Activated CD8-positive, alpha-beta memory T cell treated with anti-CD3 and anti-CD28 coated beads for 48 hours (primary cell): ENCODE measurements around the gene CCDC169.
"Not testable (repeated sequence)": the region's sequence is repeated elsewhere in the genome, so short reads cannot be mapped to it uniquely, and the experiment has no call there.

Experiments used
- DNase-seq, 3 experiments: peaks; one replicate each; pipeline ENCODE4 v3.0.0-alpha.2; 2020; ENCODE audit warnings: low read depth in 2 of 3, low spot score in 2 of 3

CCDC169 gene

DNA sequence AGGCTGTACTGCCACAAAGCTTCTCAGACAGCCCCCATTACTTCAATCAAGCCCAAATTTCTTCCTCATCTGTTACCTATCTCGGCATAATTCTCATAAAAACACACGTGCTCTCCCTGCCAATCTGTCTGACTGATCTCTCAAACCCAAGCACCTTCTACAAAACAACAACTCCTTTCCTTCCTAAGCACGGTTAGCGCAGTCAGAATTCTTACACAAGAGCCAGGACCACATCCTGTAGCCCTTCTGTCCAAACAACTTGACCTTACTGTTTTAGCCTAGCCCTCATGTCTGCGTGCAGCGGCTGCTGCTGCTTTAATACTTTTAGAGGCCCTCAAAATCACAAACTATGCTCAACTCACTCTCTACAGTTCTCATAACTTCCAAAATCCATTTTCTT lies 22.2 kb upstream of the CCDC169 start:
- DNase-seq, result not testable (repeated sequence)

GRCh38 chr13:36313047-36313969 lies 15.7 kb upstream of the CCDC169 start:
- DNase-seq, result no peak

- no peak for DNase-seq
Measured at GRCh38 chr13:36310417-36311108, 12.9 kb upstream of the CCDC169 start.

DNA sequence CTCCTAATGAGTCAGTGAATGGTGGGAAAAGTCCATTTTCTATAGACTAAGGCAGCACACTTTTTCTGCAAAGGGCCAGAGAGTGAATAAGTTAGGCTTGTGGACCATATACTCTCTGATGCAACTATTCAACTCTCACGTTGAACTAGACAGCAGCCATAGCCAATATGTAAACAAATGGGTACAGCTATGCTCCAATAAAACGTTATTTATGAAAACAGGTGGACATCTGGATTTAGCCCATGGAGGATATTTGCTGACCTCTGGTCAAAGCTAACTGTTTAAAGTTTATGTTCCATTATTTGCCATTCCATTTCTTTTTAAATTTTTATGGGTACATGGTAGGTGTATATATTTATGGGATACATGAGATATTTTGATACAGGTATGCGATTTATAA lies 4.7 kb upstream of the CCDC169 start:
- DNase-seq, result no peak

- not testable (repeated sequence) for DNase-seq
Measured at GRCh38 chr13:36299469-36299868, 1.9 kb upstream of the CCDC169 start.

DNA sequence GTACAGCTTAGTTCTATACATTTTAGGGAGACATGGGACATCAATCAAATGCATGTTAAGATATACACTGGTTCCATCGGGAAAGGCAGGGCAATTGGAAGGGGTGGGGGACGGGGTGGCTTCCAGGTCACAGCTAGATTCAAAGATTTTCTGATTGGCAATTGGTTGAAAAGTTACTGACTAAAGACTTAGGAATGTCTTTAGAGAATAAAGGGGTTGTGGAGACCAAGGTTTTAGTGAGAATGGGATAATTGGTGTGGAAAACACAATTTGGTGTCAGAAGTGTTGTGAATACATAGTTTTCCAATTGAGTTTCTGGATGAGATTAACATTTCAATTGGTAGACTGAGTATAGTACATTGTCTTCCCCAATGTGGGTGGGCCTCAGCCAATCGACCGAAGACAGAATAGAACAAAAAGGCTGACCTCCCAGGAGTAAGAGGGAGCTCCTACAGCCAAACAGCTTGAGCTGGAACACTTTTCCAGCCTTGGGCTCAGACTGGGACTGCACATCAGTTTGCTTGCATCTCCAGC lies 988 bp upstream of the CCDC169 start:
- DNase-seq, result no peak

- no peak for DNase-seq
Measured at GRCh38 chr13:36294096-36294495, 3.5 kb downstream of the CCDC169 start.

DNA sequence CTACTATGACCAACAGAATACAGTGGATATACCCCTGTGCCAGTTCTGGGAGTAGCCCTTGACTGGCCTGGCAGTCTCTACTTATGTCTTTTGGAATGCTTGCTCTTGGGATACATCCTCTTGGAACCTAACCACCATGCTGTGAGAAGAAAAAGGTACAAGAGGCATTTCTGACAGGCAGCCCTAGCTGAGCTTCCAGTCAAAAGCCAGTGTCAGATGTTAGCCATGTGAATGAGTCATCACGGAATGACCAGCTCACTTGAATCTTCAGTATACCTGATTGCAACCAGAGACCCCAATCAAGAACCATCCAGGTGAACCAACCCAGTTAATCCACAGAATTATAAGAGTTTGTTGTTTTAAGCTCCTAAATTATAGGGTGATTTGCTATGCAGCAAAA lies 4.1 kb downstream of the CCDC169 start:
- no peak for DNase-seq

- DNase-seq, result no peak
Measured at GRCh38 chr13:36288794-36289391, 8.7 kb downstream of the CCDC169 start.

DNA sequence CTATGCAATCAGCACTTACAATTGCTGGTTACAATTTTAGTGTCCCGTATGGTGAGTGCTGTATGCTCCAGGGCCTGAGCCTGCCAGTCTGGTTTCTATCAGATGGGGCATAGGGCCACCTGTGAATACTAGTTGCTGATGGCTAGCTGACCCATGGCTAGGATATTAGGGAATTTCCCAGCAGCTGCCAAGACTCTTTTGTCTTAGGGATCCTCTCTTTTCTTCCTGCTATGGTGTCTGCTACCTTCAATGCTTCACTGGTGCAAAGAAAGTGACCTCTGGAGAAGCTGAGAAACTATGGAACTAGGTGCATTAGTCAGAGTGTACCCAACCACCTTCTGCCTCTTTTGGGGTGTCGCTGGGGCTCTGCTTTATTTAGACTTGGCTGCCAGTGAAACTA lies 11.6 kb downstream of the CCDC169 start:
- DNase-seq, result no peak

GRCh38 chr13:36282821-36283432 lies 14.7 kb downstream of the CCDC169 start:
- DNase-seq, result no peak

DNA sequence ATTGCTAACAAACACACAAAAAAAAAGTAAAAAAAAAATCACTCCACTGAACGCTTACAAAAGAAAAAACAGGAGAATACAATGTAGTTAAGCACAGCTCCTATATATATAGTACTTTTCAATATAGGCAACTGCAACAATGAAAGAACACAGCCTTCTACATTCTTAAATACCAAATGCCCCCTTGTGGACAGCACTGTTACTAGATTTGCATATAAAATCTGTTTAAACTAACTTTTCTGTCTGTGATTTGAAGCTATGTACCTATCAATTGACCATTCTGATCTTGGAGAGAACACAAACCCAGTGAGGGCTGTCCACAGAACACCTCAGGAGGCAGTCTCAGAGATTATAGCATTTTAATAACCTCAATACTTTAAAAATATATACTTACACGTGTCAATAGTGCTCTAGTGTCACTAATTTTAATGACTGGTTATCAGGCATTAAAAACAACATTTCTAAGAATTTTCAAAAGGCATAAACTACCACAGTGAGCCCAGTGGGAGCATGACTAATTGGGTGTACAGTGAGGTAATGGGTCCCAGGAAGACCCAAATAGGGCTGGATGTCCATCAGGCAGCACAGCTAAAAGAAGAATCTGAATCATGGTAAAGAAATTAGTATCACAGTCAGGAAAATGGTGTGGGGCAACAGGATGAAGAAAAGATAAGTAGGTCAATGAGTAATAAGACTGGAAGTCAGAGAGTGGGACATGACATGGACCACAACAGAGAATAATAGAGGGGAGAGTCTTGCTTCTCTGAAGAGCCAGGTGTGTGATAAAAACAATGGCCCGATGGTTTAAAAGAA lies 22.2 kb downstream of the CCDC169 start:
- no peak for DNase-seq

- no peak for DNase-seq
Measured at GRCh38 chr13:36273431-36273830, 24.2 kb downstream of the CCDC169 start.

DNA sequence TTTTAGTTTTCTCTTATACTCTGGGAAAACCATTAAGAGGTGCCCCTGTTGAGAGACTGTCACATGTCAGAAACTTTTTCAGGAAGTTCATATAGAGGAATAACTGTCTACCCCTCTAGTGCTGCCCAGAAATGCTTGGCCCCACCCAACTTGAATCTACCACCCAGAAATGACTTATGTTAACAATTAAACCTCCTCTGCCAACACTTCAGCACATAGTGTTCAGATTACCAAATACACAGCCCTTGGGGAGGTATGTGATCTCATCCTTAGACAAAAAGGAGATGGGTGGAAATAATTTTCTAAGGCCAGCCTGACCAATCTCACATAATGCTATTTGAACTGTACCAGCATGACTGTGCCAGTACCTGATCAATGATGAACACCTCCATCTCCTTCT lies 35.6 kb downstream of the CCDC169 start:
- DNase-seq, result no peak

- DNase-seq, result no peak
Measured at GRCh38 chr13:36261011-36261410, 36.6 kb downstream of the CCDC169 start.

DNA sequence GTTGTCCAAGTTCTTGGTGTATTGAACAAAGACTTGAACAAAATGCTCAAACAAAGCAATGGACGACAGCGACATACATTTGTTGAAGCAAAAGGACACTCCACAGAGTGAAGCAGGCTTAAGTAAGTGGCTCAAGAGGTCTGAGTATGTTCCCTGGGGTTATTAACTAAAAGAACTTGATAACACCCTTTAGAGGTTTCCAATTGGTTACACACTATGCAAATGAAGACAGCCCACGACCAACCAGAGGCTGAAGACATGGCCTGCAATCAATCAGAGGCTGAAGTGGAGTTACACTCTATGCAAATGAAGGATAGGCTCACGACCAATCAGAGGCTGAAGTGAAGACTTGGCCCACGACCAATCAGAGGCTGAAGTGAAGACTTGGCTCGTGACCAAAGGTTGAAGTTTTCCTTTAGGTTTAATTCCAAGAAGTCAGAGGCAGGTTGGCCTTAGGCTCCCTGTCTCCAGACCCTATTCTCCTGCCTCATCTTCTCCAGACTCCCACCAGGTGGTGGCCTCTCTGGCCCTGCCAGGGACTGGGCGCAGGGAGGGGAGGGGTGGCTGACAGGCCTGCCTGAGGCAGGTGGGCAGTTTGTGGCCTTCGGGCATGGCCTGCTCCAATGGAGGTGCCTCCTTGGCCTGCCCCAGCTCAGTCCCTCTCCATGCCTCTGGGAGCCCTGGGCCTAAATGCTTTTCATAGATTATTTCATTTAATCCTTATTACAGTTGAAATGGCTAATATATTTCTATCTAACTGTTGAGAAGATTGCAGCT lies 38.1 kb downstream of the CCDC169 start:
- DNase-seq, result no peak

- no peak for DNase-seq
Measured at GRCh38 chr13:36258831-36259230, 38.8 kb downstream of the CCDC169 start.

GRCh38 chr13:36251526-36251925 lies 46.1 kb downstream of the CCDC169 start:
- no peak for DNase-seq

GRCh38 chr13:36251017-36251416 lies 46.6 kb downstream of the CCDC169 start:
- DNase-seq, result no peak

DNA sequence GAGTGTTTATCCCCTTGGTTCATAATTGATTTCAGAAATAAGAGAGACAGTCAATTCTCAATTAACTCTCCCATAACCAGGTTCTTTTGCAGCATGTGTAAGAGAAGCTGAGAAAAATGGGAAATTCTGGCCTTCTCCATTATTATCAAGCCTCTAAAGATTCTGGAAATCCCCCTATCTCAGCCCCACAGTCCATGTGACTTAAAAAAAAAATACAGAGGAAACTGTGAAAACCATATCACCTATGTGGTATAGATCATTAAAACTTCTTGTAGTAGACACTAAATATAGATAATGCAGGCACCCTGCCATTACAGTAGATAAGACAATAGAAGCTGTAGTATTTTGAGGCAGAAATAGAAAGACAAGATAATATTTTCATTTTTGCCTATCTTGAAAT lies 48.9 kb downstream of the CCDC169 start:
- DNase-seq, result no peak
